Neural crest cell (in vitro differentiated cells): ENCODE measurements around the gene TSPEAR. TPM values are rescaled to one million over a fixed set of nuclear protein-coding genes. Genes with fewer than 3 reads are reported as not detected.
"Not testable (repeated sequence)": the region's sequence is repeated elsewhere in the genome, so short reads cannot be mapped to it uniquely, and the experiment has no call there.

Experiments used
- DNase-seq: peaks from one replicate; pipeline ENCODE4 v3.0.0; 2021; ENCODE audit warnings: low read depth, mixed read lengths, low spot score
- H3K27ac Mint-ChIP-seq: one replicate; pipeline ENCODE4 v1.8.0; 2021; ENCODE audit warnings: mild to moderate bottlenecking, mixed read lengths; ENCODE audit not compliant: unreplicated experiment
- H3K27me3 Mint-ChIP-seq: 2 replicates; pipeline ENCODE4 v1.8.0; 2021; ENCODE audit warnings: low read depth, mild to moderate bottlenecking, mixed read lengths
- H3K36me3 Mint-ChIP-seq: 2 replicates; pipeline ENCODE4 v1.8.0; 2021; ENCODE audit warnings: low read depth, mild to moderate bottlenecking, mixed read lengths
- H3K4me1 Mint-ChIP-seq: 2 replicates; pipeline ENCODE4 v1.8.0; 2021; ENCODE audit warnings: mixed read lengths
- H3K4me3 Mint-ChIP-seq: one replicate; pipeline ENCODE4 v1.8.0; 2021; ENCODE audit warnings: mild to moderate bottlenecking, mixed read lengths
- H3K9me3 Mint-ChIP-seq: 2 replicates; pipeline ENCODE4 v1.8.0; 2021; ENCODE audit warnings: mixed read lengths
- total RNA-seq: library from RNA; stranded (reverse); gene quantifications from 2 replicates; pipeline ENCODE4 v1.2.1, GENCODE V29; 2021
- TF ChIP-seq, protein P1 (sequence below): fragments of 200-600 bp; sonication (generic); conservative IDR thresholded peaks from 2 replicates; pipeline ENCODE4 v1.5.0; 2021; ENCODE audit warnings: antibody characterized with exemption, mild to moderate bottlenecking

Gene TSPEAR
- total RNA-seq, 1 donor from 2014 or later, result not detected

DNA sequence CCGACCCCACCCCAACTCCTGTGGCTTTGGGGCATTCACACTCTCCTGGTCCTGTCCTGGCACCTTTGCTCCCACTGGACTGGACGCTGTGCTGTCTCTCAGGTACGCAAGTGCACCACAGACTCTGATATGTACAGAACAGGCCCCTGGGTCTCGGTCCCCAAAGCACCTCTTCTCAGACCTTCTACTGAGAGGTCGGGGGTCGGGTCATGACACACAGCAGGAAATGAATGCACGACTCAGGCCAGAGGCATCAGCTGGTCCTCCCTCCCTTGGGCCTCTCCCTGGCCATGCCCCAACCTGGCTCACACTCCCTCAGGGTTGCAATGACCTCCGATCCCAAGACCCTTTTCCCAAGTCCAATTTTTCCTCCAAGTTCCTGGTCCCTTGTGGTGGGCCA lies 16.2 kb downstream of the TSPEAR start:
- Mint-ChIP-seq H3K4me1 (peaks cover 33% of the 10 kb centered on the region), H3K4me3 (no peak overlapping the region), H3K9me3 (peaks cover 6% of the 10 kb centered on the region), H3K27ac (peak overlapping the region; percentile 67), H3K27me3 (peaks cover 46% of the 10 kb centered on the region), H3K36me3 (peaks cover 6% of the 10 kb centered on the region)
- no peak for DNase-seq
- TF ChIP-seq, protein P1, sequence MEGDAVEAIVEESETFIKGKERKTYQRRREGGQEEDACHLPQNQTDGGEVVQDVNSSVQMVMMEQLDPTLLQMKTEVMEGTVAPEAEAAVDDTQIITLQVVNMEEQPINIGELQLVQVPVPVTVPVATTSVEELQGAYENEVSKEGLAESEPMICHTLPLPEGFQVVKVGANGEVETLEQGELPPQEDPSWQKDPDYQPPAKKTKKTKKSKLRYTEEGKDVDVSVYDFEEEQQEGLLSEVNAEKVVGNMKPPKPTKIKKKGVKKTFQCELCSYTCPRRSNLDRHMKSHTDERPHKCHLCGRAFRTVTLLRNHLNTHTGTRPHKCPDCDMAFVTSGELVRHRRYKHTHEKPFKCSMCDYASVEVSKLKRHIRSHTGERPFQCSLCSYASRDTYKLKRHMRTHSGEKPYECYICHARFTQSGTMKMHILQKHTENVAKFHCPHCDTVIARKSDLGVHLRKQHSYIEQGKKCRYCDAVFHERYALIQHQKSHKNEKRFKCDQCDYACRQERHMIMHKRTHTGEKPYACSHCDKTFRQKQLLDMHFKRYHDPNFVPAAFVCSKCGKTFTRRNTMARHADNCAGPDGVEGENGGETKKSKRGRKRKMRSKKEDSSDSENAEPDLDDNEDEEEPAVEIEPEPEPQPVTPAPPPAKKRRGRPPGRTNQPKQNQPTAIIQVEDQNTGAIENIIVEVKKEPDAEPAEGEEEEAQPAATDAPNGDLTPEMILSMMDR, result no peak

DNA sequence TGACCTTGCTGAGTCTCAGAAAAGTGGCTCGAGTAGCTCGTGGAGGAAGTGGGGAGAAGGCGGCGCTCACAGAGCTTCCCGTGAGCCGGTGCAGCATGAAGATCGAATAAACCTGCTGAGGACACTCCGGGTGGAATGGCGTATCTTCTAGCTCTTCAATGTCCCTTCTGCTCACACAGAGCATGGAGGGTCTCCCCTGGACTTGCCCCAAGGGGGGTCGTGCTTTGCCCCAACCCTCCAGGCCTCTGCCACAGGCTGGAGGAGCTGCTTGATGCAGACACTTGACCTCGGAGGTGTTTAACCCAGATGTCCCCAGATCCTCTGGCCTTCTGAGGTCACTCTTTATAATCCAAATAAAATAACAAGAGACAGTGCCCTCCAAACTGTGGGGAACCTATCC lies 16.6 kb downstream of the TSPEAR start:
- Mint-ChIP-seq H3K27ac (no peak overlapping the region), H3K4me1 (peaks cover 29% of the 10 kb centered on the region), H3K9me3 (peaks cover 6% of the 10 kb centered on the region), H3K36me3 (peaks cover 6% of the 10 kb centered on the region), H3K27me3 (peaks cover 45% of the 10 kb centered on the region), H3K4me3 (no peak overlapping the region)
- TF ChIP-seq, protein P1, result no peak
- no peak for DNase-seq

DNA sequence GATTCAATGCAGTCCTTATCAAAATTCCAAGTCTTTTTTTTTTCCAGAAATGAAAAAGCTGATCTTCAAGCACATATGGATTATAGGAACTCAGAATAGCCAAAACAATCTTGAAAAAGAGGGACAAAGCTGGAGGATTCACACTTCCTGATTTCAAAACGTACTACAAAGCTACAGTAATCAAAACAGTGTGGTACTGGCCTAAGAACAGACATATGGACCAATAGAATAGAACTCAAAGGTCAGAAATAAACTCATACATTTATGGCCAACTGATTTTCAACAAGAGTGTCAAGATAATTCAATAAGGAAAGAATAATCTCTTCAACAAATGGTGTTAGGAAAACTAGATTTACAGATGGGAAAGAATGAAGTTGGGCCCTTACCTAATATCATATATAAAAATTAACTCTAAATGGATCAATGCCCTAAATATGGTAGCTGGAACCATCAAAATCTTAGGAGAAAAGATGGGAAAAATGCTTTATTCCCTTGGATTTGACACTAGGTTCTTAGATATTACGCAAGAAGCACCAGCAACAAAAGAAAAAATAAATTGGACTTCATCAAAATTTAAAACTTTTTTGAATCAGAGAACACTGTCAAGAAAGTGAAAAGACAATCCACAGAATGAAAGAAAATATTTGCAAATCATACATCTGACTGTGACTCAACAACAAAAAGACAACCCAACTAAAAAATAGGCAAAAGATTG lies 18.4 kb downstream of the TSPEAR start:
- Mint-ChIP-seq H3K27ac (no peak overlapping the region), H3K4me1 (peaks cover 17% of the 10 kb centered on the region), H3K27me3 (peaks cover 38% of the 10 kb centered on the region), H3K36me3 (peaks cover 6% of the 10 kb centered on the region), H3K9me3 (peaks cover 6% of the 10 kb centered on the region), H3K4me3 (no peak overlapping the region)
- no peak for DNase-seq
- TF ChIP-seq, protein P1, result no peak

DNA sequence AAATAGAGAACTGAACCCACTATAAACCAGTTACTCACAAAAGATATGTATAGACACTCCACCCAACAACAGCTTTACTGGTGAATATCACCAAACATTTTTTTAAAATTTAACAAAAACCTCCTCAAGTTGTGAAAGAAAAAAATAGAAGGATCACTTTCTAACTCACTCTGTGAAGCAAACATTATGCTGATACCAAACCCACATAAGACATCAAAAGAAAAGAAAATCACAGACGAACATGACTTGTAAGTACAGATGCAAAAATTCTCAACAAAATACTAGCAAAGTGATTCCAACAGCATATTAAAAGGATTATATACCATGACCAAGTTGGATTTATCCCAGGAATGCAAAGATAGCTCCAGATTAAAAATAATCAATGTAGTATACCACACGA lies 19.7 kb downstream of the TSPEAR start:
- Mint-ChIP-seq H3K4me1 (peaks cover 16% of the 10 kb centered on the region), H3K9me3 (peaks cover 6% of the 10 kb centered on the region), H3K36me3 (peaks cover 6% of the 10 kb centered on the region), H3K27ac (no peak overlapping the region), H3K27me3 (peaks cover 43% of the 10 kb centered on the region), H3K4me3 (no peak overlapping the region)
- no peak for DNase-seq
- TF ChIP-seq, protein P1, result no peak

DNA sequence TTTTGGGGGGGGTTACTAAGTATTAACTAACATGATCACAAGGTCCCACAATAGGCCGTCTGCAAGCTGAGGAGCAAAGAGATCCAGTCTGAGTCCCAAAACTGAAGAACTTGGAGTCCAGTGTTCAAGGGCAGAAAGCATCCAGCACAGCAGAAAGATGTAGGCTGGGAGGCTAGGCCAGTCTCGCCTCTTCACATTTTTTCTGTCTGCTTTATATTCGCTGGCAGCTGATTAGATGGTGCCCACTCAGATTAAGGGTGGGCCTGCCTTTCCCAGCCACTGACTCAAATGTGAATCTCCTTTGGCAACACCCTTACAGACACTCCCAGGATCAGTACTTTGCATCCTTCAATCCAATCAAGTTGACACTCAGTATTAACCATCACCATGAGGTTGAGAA lies 21.6 kb downstream of the TSPEAR start:
- not testable (repeated sequence) for H3K9me3 Mint-ChIP-seq, DNase-seq, H3K36me3 Mint-ChIP-seq

DNA sequence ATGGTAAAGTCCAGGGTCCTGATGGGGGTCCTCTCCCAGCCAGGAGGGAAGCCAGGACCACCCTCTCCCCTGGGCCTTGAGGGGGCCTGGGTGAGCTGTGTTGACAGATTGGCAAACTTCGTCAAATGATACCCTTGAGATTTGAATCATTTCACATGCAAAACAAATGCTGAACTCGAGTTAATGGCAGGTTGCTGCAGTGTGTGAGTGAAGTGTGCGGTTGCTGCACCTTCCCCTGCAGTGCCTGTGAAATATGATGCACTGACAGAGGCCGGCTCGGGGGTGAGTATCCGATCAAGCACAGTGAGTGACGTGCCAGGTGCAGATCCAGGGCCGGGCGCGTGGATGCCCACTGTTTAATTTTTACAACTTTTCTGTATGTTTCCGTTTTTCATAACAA lies 23.7 kb downstream of the TSPEAR start:
- Mint-ChIP-seq H3K4me3 (no peak overlapping the region), H3K9me3 (peaks cover 3% of the 10 kb centered on the region), H3K27me3 (peaks cover 59% of the 10 kb centered on the region), H3K27ac (no peak overlapping the region), H3K4me1 (peaks cover 6% of the 10 kb centered on the region), H3K36me3 (peaks cover 2% of the 10 kb centered on the region)
- TF ChIP-seq, protein P1, result no peak
- DNase-seq, result no peak

More for the DNA sequence above, 21.6 kb downstream of the TSPEAR start:
- not testable (repeated sequence) for H3K4me1 Mint-ChIP-seq, H3K27ac Mint-ChIP-seq, H3K4me3 Mint-ChIP-seq
- H3K27me3 Mint-ChIP-seq, result peaks cover 46% of the 10 kb centered on the region
